ENCODE measurements around the gene SENP1. TPM values are rescaled to one million over a fixed set of nuclear protein-coding genes. Genes with fewer than 3 reads are reported as not detected.

SENP1 gene
- total and polyA plus RNA-seq, 2 donors (not counting 3 experiments of a cell fraction or from before 2014, with no cell fraction given), result 9.9 to 20.5 TPM

GRCh38 chr12:48135027-48135426, 29.1 kb upstream of the SENP1 start:
- Histone ChIP-seq H3K4me2 (ENCODE audit: insufficient read depth, low read length) (no peak overlapping the region), H3K4me3 (replicated peaks in 1 of 3; ENCODE audit: insufficient read depth in 1 of 3, low read depth in 1 of 3, low read length in 3 of 3) (no peak overlapping the region), H3K9me1 (replicated peaks; ENCODE audit: control insufficient read depth, extremely low read depth, insufficient read depth, low read length) (no peaks in the 10 kb centered on the region), H3K4me1 (ENCODE audit: control insufficient read depth, extremely low read depth, insufficient read depth, low read length) (no peaks in the 10 kb centered on the region), H3K9ac (replicated peaks; ENCODE audit: extremely low read depth, insufficient read depth, low read length) (no peak overlapping the region), H2AFZ (ENCODE audit: low read depth, low read length) (no peak overlapping the region), H3K36me3 (ENCODE audit: control insufficient read depth in 2 of 2, extremely low read depth in 1 of 2, insufficient read depth in 2 of 2, low read length in 2 of 2) (peaks cover 21 to 43% of the 10 kb centered on the region in 2 experiments), H3K79me2 (ENCODE audit: control insufficient read depth, insufficient read depth, low read length) (no peaks in the 10 kb centered on the region), H3K27ac (ENCODE audit: insufficient read depth, low read depth, low read length) (no peak overlapping the region), H4K20me1 (replicated peaks; ENCODE audit: control insufficient read depth, extremely low read depth, insufficient read depth, low read length) (no peaks in the 10 kb centered on the region), H3K9me3 (replicated peaks; ENCODE audit: control insufficient read depth, insufficient read depth, low read length) (no peaks in the 10 kb centered on the region), H3K27me3 (ENCODE audit: control insufficient read depth in 2 of 2, insufficient read depth in 2 of 2, low read length in 2 of 2) (no peaks in the 10 kb centered on the region)
- no peak for TF ChIP-seq MYC (IDR thresholded peaks at IDR 0.05; ENCODE audit: low read depth, low read length)
- no peak for TF ChIP-seq JUN (IDR thresholded peaks at IDR 0.05; ENCODE audit: borderline replicate concordance, insufficient read depth, insufficient read length, low read depth)
- no peak for TF ChIP-seq POLR2AphosphoS5 (IDR thresholded peaks at IDR 0.05; ENCODE audit: insufficient read depth, low read depth, low read length)
- no peak for TF ChIP-seq POLR2A (IDR thresholded peaks at IDR 0.05; ENCODE audit: low read depth, low read length)
- no peak for TF ChIP-seq FOS (IDR thresholded peaks at IDR 0.05; ENCODE audit: borderline replicate concordance, insufficient read depth, low read length)
- TF ChIP-seq MAX (IDR thresholded peaks at IDR 0.05; ENCODE audit: insufficient read depth, insufficient read length), result no peak
- no peak for TF ChIP-seq EZH2 (IDR thresholded peaks at IDR 0.05; ENCODE audit: borderline replicate concordance, low read depth, low read length, severe bottlenecking)
- no peak for TF ChIP-seq GATA2 (IDR thresholded peaks at IDR 0.05; ENCODE audit: insufficient read depth, insufficient read length, low read depth, low read length)
- no peak for TF ChIP-seq CTCF (IDR thresholded peaks at IDR 0.05; ENCODE audit: extremely low read depth in 1 of 2, insufficient read depth in 1 of 2, low read depth in 1 of 2, low read length in 2 of 2)
- dilution Hi-C loops (cut with MboI; ENCODE audit: extremely low pct_ligation_motif_present, low sequenced_read_pairs), result no loop called here
- ChIA-PET POLR2A (no interaction called here), CTCF (no interaction called here)
- intact Hi-C loops (cut with micrococcal nuclease), result loop anchor here (5.0 kb wide), 1 partner anchor 532 kb away; no protein-coding TSS in a partner anchor
- FAIRE-seq (no peak), DNase-seq (ENCODE audit: low read depth, low spot score) (no peak)
- BruUV-seq (replicated peaks), result no TSS peak
